ENCODE data around the gene APOA1.

The APOA1 gene

DNA sequence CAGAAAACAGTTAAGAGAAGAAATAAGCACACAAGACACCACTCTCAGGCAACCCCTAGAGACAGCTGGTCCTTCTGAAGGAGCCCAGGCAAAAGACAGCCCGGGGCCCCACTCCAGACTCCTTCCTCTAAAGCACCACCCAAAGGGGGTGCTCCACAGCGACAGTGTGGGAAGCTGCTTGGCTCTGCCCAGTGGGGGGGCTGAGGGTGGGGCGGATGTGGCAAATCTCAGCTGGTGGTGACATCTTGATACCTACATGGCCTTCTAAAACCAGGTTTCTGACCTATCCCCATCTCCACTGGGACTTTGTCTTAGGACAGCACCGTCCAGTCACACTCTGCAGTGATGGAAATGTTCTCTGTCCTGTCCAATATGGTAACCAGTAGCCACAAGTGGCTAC, 10.2 kb upstream of the APOA1 start:
- TF ChIP-seq, protein P1, sequence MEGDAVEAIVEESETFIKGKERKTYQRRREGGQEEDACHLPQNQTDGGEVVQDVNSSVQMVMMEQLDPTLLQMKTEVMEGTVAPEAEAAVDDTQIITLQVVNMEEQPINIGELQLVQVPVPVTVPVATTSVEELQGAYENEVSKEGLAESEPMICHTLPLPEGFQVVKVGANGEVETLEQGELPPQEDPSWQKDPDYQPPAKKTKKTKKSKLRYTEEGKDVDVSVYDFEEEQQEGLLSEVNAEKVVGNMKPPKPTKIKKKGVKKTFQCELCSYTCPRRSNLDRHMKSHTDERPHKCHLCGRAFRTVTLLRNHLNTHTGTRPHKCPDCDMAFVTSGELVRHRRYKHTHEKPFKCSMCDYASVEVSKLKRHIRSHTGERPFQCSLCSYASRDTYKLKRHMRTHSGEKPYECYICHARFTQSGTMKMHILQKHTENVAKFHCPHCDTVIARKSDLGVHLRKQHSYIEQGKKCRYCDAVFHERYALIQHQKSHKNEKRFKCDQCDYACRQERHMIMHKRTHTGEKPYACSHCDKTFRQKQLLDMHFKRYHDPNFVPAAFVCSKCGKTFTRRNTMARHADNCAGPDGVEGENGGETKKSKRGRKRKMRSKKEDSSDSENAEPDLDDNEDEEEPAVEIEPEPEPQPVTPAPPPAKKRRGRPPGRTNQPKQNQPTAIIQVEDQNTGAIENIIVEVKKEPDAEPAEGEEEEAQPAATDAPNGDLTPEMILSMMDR (conservative IDR thresholded peaks at IDR 0.05; ENCODE audit: low read depth) = no peak
- ChIA-PET POLR2A (ENCODE audit: low non-redundant PET) (no interaction called here), CTCF (no interaction called here)
- no peak overlapping the region for H3K27ac ChIP-seq
- no peak for DNase-seq (ENCODE audit: low spot score)

DNA sequence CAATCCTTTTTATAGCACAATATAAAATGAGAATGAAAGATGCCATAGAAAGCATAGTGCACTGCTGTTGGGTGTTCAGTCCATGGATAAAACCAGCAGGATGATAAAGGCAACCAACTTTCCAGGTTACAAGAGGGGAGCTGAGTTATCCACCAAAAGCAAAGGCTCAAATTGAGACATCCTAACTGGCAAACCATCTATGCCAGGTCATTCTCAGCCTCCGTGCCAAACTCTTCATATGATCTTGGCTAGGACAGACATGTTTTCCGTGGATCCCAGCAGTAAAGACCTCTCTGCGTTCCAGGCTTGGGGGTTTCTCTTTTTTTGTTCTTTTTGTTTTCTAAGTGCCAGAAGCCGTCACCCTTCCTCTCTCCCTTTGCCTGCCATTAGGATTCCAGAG, 7.3 kb upstream of the APOA1 start:
- CTCF ChIA-PET = no interaction called here

DNA sequence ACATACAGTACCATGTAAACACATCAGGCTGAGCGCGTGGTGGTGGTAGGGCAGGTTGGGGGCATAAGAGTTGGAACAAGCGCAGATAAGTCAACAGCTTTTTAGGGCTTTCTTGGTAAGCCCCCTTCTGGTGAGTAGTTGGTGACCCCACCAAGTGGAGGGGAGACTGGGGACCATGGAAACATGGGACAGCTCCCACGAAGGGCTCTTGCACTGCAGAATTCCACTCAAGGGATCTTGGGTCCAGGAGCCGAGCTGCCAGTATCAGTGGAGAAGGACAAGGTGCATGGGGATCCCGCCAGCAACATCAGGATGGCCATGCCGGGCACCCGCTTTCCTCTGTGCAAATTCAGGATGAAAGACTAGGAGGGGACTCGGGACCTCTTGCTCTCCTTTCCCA, 6.2 kb upstream of the APOA1 start:
- ChIA-PET CTCF (interaction anchor here (0.7 kb wide), 1 partner anchor 1480 kb away, joined by 3 read pairs; no protein-coding TSS in a partner anchor), POLR2A (ENCODE audit: low non-redundant PET) (no interaction called here)
- no peak overlapping the region for H3K27ac ChIP-seq
- DNase-seq (ENCODE audit: low spot score) = no peak
- TF ChIP-seq, protein P1 (conservative IDR thresholded peaks at IDR 0.05; ENCODE audit: low read depth) = no peak

More for the DNA sequence above, 7.3 kb upstream of the APOA1 start:
- TF ChIP-seq, protein P1 (conservative IDR thresholded peaks at IDR 0.05; ENCODE audit: low read depth) = no peak
- no peak overlapping the region for H3K27ac ChIP-seq
- no peak for DNase-seq (ENCODE audit: low spot score)
- POLR2A ChIA-PET (ENCODE audit: low non-redundant PET) = no interaction called here

DNA sequence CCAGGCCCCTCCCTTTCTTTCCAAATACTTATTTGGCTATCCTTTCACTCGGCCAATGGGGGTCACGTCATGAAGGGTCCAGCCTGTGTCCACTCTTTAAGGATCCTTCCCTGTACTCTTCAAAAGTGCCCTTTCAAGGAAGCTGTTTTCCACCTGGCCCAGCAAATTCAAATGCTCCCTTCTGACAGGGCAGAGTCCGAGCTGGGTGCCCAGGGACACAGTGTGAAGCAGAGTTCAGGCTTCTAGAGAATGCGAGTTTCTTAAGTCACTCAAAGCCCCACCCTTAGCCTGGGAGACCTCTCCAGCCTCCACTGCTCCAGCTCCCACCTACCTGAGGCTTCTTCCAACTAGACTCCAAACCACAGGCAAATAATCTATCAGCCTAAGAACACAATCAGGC, 5.5 kb upstream of the APOA1 start:
- DNase-seq (ENCODE audit: low spot score) = no peak
- TF ChIP-seq, protein P1 (conservative IDR thresholded peaks at IDR 0.05; ENCODE audit: low read depth) = no peak
- CTCF ChIA-PET = no interaction called here
- H3K27ac ChIP-seq = no peak overlapping the region
- POLR2A ChIA-PET (ENCODE audit: low non-redundant PET) = no interaction called here

DNA sequence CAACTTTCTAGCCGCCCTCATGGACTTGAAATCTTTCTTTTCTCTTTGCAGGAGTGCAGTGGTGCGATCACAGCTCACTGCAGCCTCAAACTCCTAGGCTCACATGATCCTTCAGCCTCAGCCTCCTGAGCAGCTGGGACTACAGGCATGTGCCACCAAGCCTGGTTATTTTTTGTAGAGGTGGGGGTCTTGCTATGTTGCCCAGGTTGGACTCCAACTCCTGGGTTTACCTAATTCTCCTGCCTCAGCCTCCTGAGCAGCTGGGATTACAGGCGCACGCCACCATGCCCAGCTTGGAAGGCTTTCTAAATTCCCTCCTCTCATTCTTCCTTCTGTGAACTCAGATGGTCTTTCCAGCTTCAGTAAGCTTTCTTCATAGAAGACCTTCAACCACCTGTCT, 4.7 kb upstream of the APOA1 start:
- ChIA-PET POLR2A (ENCODE audit: low non-redundant PET) (interaction anchor here (0.6 kb wide), 1 partner anchor 1832 kb away, joined by 5 read pairs; no protein-coding TSS in a partner anchor), CTCF (interaction anchor here (0.6 kb wide), 2 partner anchors 32 to 1302 kb away, joined by 3 read pairs; no protein-coding TSS in a partner anchor)
- TF ChIP-seq, protein P1 (conservative IDR thresholded peaks at IDR 0.05; ENCODE audit: low read depth) = no peak
- no peak overlapping the region for H3K27ac ChIP-seq
- DNase-seq (ENCODE audit: low spot score) = no peak

DNA sequence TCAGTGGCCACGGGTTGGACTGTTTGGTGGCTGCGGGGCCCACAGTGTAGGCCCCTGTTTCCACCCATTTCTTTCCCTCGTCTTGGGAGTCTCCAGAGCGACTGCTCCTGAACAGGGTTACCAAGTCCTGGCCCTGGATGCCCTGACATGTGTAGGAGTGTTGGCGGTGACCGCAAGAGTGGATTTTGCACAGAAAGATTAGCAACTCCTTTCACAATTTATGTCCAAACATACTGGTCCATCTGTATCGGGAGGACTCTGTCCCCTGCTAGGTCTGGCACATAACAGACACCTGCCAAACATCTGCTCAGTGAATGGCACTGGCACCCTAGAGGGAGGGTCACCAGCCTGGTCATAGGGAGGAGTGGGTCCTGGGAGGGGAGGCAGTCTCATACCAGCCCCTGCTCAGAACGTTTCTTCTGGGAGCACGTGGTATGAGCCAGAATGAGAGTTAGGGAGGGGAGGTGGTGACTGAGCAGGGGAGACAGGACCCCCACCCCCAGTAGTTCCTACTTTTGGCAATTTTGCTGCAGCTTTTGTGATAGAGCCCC, 3.4 kb upstream of the APOA1 start:
- CTCF ChIA-PET = no interaction called here
- TF ChIP-seq, protein P1 (conservative IDR thresholded peaks at IDR 0.05; ENCODE audit: low read depth) = no peak
- no peak for DNase-seq (ENCODE audit: low spot score)
- POLR2A ChIA-PET (ENCODE audit: low non-redundant PET) = no interaction called here
- no peak overlapping the region for H3K27ac ChIP-seq
